ENCODE data around the gene DCX.
"Not testable (repeated sequence)": the region's sequence is repeated elsewhere in the genome, so short reads cannot be mapped to it uniquely, and the experiment has no call there.

Gene DCX

DNA sequence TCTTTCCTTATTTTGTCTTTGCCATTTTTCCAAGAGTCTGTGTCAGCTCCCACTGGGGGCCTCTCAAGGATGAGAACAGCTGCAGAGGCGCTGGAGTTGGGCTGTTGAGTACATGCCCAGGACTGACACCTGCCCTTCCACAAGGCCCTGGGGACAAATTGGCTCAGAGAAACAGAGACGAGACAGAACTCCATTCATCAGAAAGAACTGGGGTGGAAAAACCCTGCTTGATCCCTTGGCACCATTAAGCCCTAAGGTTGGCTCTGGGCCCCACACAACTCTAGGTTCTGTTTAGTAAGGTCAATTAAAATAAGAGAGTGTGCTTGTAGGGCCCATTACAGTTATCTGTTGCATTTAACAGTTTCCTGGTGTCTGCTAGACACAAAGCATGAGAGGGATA, 63.6 kb downstream of the DCX start:
- Histone ChIP-seq H3F3A (ENCODE audit: insufficient read depth) (no peaks in the 10 kb centered on the region), H3K9me3 (ENCODE audit: insufficient read depth, low read length) (no peaks in the 10 kb centered on the region), H3K4me2 (ENCODE audit: low read depth, low read length, poor library complexity, severe bottlenecking) (no peak overlapping the region), H3K79me2 (ENCODE audit: insufficient read depth, low read length) (no peaks in the 10 kb centered on the region), H3K9ac (ENCODE audit: low read length) (no peak overlapping the region), H2AFZ (ENCODE audit: low read depth, low read length, severe bottlenecking) (no peak overlapping the region), H3K36me3 (ENCODE audit: low read length) (no peaks in the 10 kb centered on the region), H3K4me3 (ENCODE audit: insufficient read depth, low read length, poor library complexity, severe bottlenecking) (no peak overlapping the region), H3K27me3 (ENCODE audit: low read length) (no peaks in the 10 kb centered on the region), H3K9me2 (replicated peaks; ENCODE audit: insufficient read depth, low read length) (no peaks in the 10 kb centered on the region), H3K27ac (ENCODE audit: low read depth, low read length) (no peak overlapping the region), H4K20me1 (ENCODE audit: low read depth, low read length) (no peaks in the 10 kb centered on the region)
- TF ChIP-seq, protein P1, sequence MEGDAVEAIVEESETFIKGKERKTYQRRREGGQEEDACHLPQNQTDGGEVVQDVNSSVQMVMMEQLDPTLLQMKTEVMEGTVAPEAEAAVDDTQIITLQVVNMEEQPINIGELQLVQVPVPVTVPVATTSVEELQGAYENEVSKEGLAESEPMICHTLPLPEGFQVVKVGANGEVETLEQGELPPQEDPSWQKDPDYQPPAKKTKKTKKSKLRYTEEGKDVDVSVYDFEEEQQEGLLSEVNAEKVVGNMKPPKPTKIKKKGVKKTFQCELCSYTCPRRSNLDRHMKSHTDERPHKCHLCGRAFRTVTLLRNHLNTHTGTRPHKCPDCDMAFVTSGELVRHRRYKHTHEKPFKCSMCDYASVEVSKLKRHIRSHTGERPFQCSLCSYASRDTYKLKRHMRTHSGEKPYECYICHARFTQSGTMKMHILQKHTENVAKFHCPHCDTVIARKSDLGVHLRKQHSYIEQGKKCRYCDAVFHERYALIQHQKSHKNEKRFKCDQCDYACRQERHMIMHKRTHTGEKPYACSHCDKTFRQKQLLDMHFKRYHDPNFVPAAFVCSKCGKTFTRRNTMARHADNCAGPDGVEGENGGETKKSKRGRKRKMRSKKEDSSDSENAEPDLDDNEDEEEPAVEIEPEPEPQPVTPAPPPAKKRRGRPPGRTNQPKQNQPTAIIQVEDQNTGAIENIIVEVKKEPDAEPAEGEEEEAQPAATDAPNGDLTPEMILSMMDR (IDR thresholded peaks at IDR 0.05; ENCODE audit: insufficient read depth, low read length, poor library complexity, severe bottlenecking), result no peak
- no peak for TF ChIP-seq EZH2phosphoT487 (conservative IDR thresholded peaks at IDR 0.05; ENCODE audit: low read length)

DNA sequence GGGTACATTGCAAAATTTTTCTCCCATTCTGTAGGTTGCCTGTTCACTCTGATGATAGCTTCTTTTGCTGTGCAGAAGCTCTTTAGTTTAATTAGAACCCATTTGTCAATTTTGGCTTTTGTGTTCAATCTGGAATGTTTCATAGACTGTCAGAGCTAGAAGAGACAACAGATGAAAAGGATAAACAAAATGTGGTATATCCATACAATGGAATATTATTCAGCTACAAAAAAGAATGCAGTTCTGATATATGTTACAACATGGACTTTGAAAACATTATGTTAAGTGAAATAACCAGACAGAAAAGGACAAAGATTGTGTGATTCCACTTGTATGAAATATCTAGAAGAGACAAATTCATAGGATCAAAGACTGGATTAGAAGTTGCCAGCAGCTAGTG, 65.8 kb downstream of the DCX start:
- not testable (repeated sequence) for H3K9me3 ChIP-seq (ENCODE audit: insufficient read depth, low read length); H3K4me2 ChIP-seq (ENCODE audit: low read depth, low read length, poor library complexity, severe bottlenecking); H3K27ac ChIP-seq (ENCODE audit: low read depth, low read length); H3K9ac ChIP-seq (ENCODE audit: low read length); H2AFZ ChIP-seq (ENCODE audit: low read depth, low read length, severe bottlenecking); H3K4me3 ChIP-seq (ENCODE audit: insufficient read depth, low read length, poor library complexity, severe bottlenecking); H3K36me3 ChIP-seq (ENCODE audit: low read length); H3F3A ChIP-seq (ENCODE audit: insufficient read depth); H3K9me2 ChIP-seq (replicated peaks; ENCODE audit: insufficient read depth, low read length); H4K20me1 ChIP-seq (ENCODE audit: low read depth, low read length); H3K79me2 ChIP-seq (ENCODE audit: insufficient read depth, low read length); H3K27me3 ChIP-seq (ENCODE audit: low read length)

DNA sequence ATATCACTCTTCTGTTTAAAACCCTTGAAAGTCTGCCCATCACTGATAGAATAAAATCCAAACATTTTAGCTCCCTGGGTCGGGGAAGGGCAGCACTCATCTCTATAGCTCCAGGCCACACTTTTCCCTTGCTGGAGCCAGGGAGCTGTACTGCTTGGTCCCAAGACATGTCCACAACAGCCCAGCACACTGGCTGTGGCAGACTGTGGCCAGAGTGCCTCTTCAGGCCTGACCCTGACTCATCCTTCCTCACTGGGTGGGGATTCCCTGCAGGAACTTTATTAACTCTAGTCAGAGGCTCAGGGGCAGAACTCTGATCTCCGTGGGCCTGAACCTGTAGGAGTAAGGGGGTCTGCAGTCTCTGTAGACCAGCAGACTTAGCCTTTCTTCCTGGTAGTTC, 71.9 kb downstream of the DCX start:
- no peak overlapping the region for H2AFZ ChIP-seq (ENCODE audit: low read depth, low read length, severe bottlenecking)
- H3K27me3 ChIP-seq (ENCODE audit: low read length), result no peaks in the 10 kb centered on the region
- no peak for TF ChIP-seq EZH2phosphoT487 (conservative IDR thresholded peaks at IDR 0.05; ENCODE audit: low read length)
- TF ChIP-seq, protein P1 (IDR thresholded peaks at IDR 0.05; ENCODE audit: insufficient read depth, low read length, poor library complexity, severe bottlenecking), result no peak
- no peak overlapping the region for H3K4me3 ChIP-seq (ENCODE audit: insufficient read depth, low read length, poor library complexity, severe bottlenecking)
- H4K20me1 ChIP-seq (ENCODE audit: low read depth, low read length), result no peaks in the 10 kb centered on the region
- H3K4me2 ChIP-seq (ENCODE audit: low read depth, low read length, poor library complexity, severe bottlenecking), result no peak overlapping the region
- H3F3A ChIP-seq (ENCODE audit: insufficient read depth), result no peaks in the 10 kb centered on the region
- no peak overlapping the region for H3K27ac ChIP-seq (ENCODE audit: low read depth, low read length)
- no peaks in the 10 kb centered on the region for H3K79me2 ChIP-seq (ENCODE audit: insufficient read depth, low read length)
- no peak overlapping the region for H3K9ac ChIP-seq (ENCODE audit: low read length)
- H3K9me3 ChIP-seq (ENCODE audit: insufficient read depth, low read length), result no peaks in the 10 kb centered on the region
- H3K9me2 ChIP-seq (replicated peaks; ENCODE audit: insufficient read depth, low read length), result no peaks in the 10 kb centered on the region
- no peaks in the 10 kb centered on the region for H3K36me3 ChIP-seq (ENCODE audit: low read length)

DNA sequence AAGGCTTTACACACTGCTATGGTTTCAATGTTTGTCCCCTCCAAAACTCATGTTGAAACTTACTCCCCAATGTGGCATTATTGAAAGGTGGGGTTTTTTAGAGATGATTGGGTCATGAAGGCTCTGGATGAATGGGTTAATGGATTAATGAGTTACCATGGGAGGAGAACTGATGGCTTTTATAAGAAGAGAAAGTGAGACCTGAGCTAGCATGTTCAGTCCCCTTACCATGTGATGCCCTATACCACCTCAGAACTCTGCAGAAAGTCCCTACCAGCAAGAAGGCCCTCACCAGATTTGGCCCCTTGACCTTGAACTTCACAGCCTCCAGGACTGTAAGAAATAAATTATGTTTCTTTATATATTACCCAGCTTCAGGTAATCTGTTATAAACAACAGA, 72.8 kb downstream of the DCX start:
- H3K9me3 ChIP-seq (ENCODE audit: insufficient read depth, low read length), result no peaks in the 10 kb centered on the region
- no peak overlapping the region for H2AFZ ChIP-seq (ENCODE audit: low read depth, low read length, severe bottlenecking)
- no peak for TF ChIP-seq EZH2phosphoT487 (conservative IDR thresholded peaks at IDR 0.05; ENCODE audit: low read length)
- TF ChIP-seq, protein P1 (IDR thresholded peaks at IDR 0.05; ENCODE audit: insufficient read depth, low read length, poor library complexity, severe bottlenecking), result no peak
- no peak overlapping the region for H3K27ac ChIP-seq (ENCODE audit: low read depth, low read length)
- H3K36me3 ChIP-seq (ENCODE audit: low read length), result no peaks in the 10 kb centered on the region
- no peaks in the 10 kb centered on the region for H3K9me2 ChIP-seq (replicated peaks; ENCODE audit: insufficient read depth, low read length)
- H4K20me1 ChIP-seq (ENCODE audit: low read depth, low read length), result no peaks in the 10 kb centered on the region
- no peaks in the 10 kb centered on the region for H3K27me3 ChIP-seq (ENCODE audit: low read length)
- no peaks in the 10 kb centered on the region for H3K79me2 ChIP-seq (ENCODE audit: insufficient read depth, low read length)
- H3F3A ChIP-seq (ENCODE audit: insufficient read depth), result no peaks in the 10 kb centered on the region
- H3K9ac ChIP-seq (ENCODE audit: low read length), result no peak overlapping the region
- H3K4me3 ChIP-seq (ENCODE audit: insufficient read depth, low read length, poor library complexity, severe bottlenecking), result no peak overlapping the region
- no peak overlapping the region for H3K4me2 ChIP-seq (ENCODE audit: low read depth, low read length, poor library complexity, severe bottlenecking)
